NOMO-1 treated with DMSO at 0.1 percent for 48 hours (cell line): ENCODE results near the gene RNU6-9.

Experiments
- DNase-seq: peaks from one replicate; lab custom pipeline; 2025; ENCODE audit not compliant: unreplicated experiment; lab: John Stamatoyannopoulos, UW

The RNU6-9 gene

DNA sequence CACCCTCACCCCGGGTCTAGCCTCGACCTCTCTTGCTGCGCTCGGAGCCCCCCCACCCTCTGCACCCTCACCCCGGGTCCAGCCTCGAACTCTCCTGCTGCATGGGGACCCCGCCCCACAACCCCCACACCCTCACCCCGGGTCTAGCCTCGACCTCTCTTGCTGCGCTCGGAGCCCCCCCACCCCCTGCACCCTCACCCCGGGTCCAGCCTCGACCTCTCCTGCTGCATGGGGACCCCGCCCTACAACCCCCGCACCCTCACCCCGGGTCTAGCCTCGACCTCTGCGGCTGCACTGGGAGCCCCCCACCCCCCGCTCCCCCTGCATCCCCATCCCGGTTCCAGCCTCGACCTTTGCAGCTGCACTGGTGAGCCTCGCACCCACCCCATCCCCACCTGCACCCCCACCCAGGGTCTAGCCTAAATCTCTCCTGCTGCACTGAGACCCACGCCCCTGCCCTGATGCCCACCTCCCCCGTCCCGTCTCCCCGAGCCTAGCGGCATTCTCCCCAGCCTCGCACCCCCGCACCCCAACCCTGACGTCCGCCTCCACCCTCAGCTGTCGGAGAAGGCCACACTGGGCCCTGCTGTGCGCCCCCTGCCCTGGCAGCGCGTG lies 32.0 kb upstream of the RNU6-9 start:
- DNase-seq: no peak

- DNase-seq: no peak
These were observed 31.3 kb upstream of the RNU6-9 start for GRCh38 chr19:861756-862580.

DNA sequence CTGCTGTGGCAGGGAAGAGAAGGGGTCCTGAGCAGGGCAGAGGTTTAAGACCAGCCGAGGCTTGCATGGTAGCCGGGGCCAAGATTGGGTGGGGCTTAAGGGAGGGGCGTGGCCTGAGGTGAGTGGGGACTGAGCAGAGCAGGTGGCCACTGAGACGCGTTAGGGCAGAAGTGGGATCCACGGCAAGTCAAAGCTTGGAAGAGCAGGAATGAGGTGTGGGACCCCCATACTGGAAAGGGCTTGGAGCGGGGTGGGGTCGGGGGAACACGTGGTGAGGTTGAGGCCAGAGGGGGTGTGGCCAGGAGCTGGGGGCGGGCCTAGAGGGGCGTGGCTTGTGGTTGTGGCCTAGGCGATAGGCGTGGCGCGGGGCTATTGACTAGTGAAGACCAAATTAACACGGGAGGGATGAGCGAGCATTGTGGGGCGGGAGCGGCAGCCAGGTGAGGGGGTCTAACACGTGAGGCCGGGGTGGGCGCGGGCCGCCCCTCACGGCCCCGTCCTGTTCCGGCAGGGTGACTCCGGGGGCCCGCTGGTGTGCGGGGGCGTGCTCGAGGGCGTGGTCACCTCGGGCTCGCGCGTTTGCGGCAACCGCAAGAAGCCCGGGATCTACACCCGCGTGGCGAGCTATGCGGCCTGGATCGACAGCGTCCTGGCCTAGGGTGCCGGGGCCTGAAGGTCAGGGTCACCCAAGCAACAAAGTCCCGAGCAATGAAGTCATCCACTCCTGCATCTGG lies 30.5 kb upstream of the RNU6-9 start:
- no peak for DNase-seq

DNA sequence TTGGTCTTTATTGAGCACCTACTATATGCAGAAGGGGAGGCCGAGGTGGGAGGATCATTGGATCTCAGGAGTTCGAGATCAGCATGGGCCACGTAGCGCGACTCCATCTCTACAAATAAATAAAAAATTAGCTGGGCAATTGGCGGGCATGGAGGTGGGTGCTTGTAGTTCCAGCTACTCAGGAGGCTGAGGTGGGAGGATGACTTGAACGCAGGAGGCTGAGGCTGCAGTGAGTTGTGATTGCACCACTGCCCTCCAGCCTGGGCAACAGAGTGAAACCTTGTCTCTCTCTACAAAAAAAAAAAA lies 30.0 kb upstream of the RNU6-9 start:
- DNase-seq: no peak

DNA sequence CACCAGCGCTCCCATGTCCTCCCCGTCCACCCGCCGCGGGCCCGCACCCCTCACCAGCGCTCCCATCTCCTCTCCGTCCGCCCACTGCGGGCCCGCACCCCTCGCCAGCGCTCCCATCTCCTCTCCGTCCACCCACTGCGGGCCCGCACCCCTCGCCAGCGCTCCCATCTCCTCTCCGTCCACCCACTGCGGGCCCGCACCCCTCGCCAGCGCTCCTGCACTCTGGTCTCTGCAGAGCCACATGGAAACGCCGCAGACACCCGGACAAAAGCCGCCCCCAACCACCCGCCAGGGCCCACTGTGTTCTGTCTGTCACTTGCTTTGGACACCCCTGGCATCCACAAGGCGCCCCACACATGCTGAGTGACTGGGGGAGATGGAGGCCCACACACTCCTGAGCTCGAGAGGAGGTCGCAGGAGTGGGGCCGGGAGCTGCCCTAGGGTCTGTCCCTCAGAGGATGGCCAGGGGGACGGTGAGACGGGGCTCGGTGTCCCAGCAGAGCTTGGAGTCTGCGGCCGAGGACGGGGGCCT lies 26.4 kb upstream of the RNU6-9 start:
- DNase-seq: no peak

GRCh38 chr19:867301-867793 lies 25.9 kb upstream of the RNU6-9 start:
- no peak for DNase-seq

GRCh38 chr19:867855-868457 lies 25.3 kb upstream of the RNU6-9 start:
- no peak for DNase-seq

DNA sequence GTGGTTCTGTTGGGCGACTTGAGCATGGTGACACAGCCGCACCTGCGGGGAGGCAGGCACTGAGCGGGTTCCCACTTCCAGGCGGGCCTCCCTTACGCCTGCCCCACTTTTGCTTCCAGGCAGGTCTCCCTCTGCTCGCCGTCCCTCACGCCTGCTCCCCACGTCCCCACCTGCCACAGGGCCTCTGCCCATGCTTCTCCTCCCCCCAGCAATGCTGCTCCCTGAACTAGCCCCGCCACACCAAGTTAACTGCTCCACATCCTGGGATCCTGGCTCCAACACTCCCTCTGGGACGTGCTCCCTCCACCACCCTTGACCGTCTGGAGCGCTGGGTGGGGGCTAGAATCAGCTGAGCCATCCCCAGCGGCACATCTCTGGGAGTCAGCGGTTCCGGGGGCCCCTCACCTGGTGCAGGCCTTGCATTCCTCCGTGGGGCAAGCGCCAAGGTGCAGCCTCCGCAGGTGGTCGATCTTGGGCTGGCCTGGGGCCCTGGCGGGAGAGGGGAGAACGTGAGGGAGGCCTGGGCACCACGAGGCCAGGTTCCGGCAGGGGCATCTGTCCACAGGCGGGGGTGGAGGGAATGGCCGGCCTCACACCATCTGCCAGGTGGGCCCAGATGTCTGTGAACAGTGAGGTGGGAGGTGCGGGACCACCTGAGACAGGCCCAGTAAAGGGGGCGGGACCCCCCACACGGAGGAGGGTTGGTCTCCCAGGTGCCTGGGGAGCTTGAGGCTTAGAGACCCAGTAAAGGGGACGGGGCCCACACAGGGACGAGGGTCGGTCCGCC lies 24.6 kb upstream of the RNU6-9 start:
- DNase-seq: no peak

- no peak for DNase-seq
These were observed 23.8 kb upstream of the RNU6-9 start for GRCh38 chr19:869245-870177.

- no peak for DNase-seq
These were observed 23.0 kb upstream of the RNU6-9 start for GRCh38 chr19:870314-870713.

DNA sequence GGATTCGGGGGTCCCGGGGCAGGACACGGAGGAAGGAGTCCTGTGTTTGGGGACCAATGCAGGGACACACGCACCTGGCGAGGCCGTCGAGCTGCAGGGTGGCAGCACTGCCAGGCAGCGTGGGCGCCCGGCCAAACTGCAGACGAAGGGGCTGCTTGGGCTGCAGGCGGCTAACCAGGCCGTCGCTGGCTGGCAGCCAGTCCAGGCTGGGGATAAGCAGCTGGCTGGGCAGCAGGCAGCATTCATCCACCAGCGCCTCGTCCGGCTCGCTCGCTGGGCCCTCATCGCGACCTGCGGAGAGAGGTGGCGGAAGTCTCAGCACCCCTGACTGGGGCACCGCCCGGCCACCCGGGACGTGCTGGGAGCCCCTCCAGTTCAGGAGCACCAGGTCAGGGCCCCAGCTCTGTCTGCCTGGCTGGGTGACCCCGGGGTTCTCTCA lies 22.3 kb upstream of the RNU6-9 start:
- DNase-seq: no peak

DNA sequence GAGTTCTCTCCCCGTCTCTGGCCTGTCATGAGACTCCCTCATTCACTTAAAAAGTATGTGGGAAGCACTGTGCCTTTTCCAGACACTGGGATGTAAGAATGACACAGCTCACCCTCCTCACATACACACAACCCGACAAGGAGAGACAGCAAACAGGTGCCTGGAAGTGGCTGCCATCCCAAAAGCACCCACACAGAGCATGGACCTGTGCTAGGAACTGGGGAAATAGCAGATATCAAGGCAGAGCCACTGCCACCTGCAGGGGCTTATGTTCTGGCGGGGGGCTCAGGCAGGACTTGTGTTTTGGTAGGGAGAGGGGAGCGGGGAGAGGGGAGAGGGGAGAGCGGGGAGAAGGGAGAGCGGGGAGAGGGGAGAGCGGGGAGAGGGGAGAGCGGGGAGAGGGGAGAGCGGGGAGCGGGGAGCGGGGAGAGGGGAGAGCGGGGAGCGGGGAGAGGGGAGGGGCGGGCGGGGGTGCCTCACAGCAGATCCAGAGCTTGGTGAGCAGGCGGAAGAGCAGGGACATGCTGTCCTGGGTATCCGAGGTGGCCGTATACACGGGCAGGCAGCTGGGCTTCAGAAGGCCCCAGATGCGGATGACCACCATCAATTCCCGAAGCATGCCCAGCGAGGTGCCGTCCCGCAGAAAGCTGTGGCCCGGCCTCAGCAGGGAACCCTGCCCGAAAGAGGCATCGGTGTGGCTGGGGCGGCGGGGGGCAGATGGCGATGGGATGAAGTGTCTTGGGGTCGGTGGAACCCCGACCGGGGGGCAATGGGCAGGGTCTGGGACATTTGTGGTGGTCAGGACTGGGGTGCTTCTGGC lies 21.6 kb upstream of the RNU6-9 start:
- DNase-seq: no peak

DNA sequence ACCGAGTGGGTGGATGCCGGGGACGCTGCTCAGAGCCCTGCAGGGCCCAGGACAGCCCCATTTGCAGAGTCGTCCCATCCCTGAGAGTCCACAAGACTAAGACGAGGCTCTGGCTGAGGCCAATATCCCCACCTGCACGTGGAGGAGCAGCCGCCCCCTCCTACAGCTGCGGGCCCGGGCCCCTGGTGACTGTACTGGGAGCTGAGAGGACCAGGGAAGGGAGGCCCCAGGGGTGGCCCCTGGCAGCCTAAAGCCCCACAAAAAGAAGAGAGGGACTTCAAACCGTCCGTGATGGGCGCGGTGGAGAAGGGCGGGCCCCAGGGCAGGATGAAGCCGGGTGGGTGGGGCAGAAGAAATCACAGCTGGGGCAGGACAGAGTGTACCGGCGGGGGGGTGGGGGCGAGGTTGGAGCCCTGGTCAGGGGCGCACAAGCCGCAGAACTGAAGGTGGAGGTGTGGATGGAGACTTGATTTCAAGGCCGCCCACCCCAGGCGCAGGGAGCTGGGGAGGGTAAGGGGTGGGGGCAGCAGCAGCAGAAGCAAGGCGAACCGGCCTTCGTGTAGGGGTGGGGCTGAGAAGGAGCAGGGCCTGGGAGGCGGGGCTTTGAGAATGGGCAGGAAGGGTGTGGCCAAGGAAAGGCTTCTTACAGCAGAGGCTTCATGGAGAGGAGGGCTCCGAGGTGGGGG lies 20.9 kb upstream of the RNU6-9 start:
- DNase-seq: peak; percentile 60

DNA sequence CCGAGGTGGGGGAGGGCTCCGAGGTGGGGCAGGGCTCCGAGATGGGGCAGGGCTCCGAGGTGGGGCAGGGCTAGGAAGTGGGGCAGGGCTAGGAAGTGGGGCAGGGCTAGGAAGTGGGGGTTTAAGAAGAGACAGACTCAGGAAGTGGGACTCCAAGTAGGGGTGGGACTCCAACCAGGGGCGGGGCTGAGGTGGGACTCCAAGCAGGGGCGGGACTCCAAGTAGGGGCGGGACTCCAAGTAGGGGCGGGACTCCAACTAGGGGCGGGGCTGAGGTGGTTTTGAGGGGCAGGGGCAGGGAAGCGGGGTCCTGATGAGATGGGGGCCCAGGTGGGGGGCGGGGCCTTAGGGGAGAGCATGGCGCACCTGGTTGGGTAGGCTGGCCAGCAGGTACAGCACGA lies 20.2 kb upstream of the RNU6-9 start:
- DNase-seq: peak; percentile 26

DNA sequence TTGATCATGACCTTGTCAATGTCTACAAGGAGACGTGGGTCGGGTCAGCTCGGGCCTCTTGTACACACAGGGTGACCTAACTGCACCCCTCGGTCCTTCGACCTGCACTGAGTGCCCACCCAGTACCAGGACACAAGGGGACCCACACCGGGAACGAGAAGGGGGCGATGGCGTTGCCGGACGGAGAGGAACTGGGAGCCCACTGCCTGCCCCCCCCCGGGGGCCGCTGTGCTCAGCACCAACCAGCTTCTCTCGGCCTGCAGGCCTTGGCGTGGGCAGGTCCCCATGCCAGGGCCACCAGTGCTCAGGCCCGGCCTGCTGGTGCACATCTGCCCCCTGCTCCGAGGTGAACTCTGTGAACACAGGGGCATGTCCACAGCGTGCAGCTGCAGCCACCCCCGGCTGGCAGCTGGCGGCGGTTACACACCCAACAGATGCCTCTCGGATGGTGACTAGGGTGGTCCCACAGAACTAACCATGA lies 19.7 kb upstream of the RNU6-9 start:
- DNase-seq: no peak

GRCh38 chr19:875265-875879 lies 17.9 kb upstream of the RNU6-9 start:
- DNase-seq: no peak

DNA sequence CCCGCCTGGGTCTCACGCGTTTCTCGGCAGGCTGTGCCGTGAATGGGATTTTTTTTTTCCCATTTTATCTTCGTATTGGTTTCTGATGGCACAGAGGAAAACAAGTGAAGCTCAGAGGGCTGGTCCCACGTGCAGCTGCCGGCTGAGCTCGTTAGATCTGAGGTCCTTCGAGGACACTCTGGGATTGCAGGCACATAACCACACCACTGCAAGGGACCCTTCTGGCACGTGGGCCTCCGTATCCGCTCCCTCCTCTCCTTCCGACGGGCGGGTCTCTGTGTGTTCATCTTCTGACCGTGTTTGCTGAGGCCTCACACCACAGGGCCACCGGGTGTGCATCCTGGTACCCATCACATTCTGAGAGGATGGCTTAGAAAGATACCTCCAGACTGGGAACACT lies 17.2 kb upstream of the RNU6-9 start:
- no peak for DNase-seq
